H1 (cell line): ENCODE measurements around the gene MARK4. TPM values are rescaled to one million over a fixed set of nuclear protein-coding genes. Genes with fewer than 3 reads are reported as not detected.
"Not testable (repeated sequence)": the region's sequence is repeated elsewhere in the genome, so short reads cannot be mapped to it uniquely, and the experiment has no call there.

Experiments used
- CTCF ChIA-PET: fragments of 300-600 bp; sonication (Branson Sonifier 250); formaldehyde crosslinking; loops from one replicate; lab custom pipeline; 2021; ENCODE audit not compliant: partially characterized antibody; lab: Charles Lee
- POLR2A ChIA-PET: fragments of 300-600 bp; sonication (Branson Sonifier 250); formaldehyde crosslinking; loops from one replicate; lab custom pipeline; 2021; ENCODE audit warnings: inconsistent platforms; ENCODE audit not compliant: partially characterized antibody; lab: Charles Lee
- DNase-seq, 2 experiments: peaks; one replicate each; pipeline versions ENCODE4 v3.0.0 to v3.0.0-alpha.2; 2010 to 2022; ENCODE audit warnings: low spot score in 2 of 2, low read depth in 1 of 2, mixed read lengths in 1 of 2
- FAIRE-seq: peaks from 2 replicates; lab custom pipeline; 2011; peaks lifted over from hg19 to GRCh38; lab: Jason Lieb, UNC
- H2AFZ ChIP-seq: 2 replicates; pipeline ENCODE4 v1.8.1; 2012; ENCODE audit warnings: low read length, inconsistent platforms
- H2AK5ac ChIP-seq: 2 replicates; pipeline ENCODE4 v1.6.1; 2013; ENCODE audit warnings: low read depth, low read length
- H2BK120ac ChIP-seq: replicated peaks from 2 replicates; pipeline ENCODE3; 2013; ENCODE audit warnings: low read depth, low read length, inconsistent platforms
- H2BK12ac ChIP-seq: 2 replicates; pipeline ENCODE4 v1.6.1; 2013; ENCODE audit warnings: low read depth, low read length
- H2BK15ac ChIP-seq: 2 replicates; pipeline ENCODE4 v1.6.1; 2013; ENCODE audit warnings: low read length
- H2BK20ac ChIP-seq: 2 replicates; pipeline ENCODE4 v1.6.1; 2013; ENCODE audit warnings: low read length
- H2BK5ac ChIP-seq: 2 replicates; pipeline ENCODE4 v1.6.1; 2013; ENCODE audit warnings: low read depth, low read length
- H3K14ac ChIP-seq: 2 replicates; pipeline ENCODE4 v1.6.1; 2013; ENCODE audit warnings: inconsistent platforms; ENCODE audit not compliant: insufficient read length
- H3K18ac ChIP-seq: 2 replicates; pipeline ENCODE4 v1.6.1; 2013; ENCODE audit warnings: low read length; ENCODE audit errors: extremely low read depth
- H3K23ac ChIP-seq: 2 replicates; pipeline ENCODE4 v1.6.1; 2013; ENCODE audit warnings: inconsistent platforms; ENCODE audit not compliant: insufficient read length
- H3K23me2 ChIP-seq: 2 replicates; pipeline ENCODE4 v1.6.1; 2013; ENCODE audit warnings: low read depth, low read length
- H3K27ac ChIP-seq: 2 replicates; pipeline ENCODE4 v1.6.1; 2011; ENCODE audit warnings: low read depth, low read length, inconsistent platforms
- H3K27me3 ChIP-seq, 4 experiments: replicated peaks in 1 of 4; 1 replicate in 1 of 4; 2 replicates in 3 of 4; pipeline versions ENCODE4 v1.6.1 to v1.8.1; 2011 to 2013; ENCODE audit warnings: low read length in 3 of 4, mild to moderate bottlenecking in 3 of 4, inconsistent platforms in 2 of 4, mixed read lengths in 2 of 4, moderate library complexity in 1 of 4; ENCODE audit not compliant: control insufficient read depth in 3 of 4, insufficient read depth in 3 of 4; ENCODE audit errors: extremely low read depth in 1 of 4
- H3K36me3 ChIP-seq, 4 experiments: 2 replicates each; pipeline versions ENCODE4 v1.6.1 to v1.8.1; 2011 to 2013; ENCODE audit warnings: mild to moderate bottlenecking in 4 of 4, low read length in 3 of 4, moderate library complexity in 2 of 4, control low read depth in 1 of 4, inconsistent platforms in 1 of 4; ENCODE audit not compliant: insufficient read depth in 4 of 4, control insufficient read depth in 2 of 4
- H3K4ac ChIP-seq: replicated peaks from 2 replicates; pipeline ENCODE3; 2013; ENCODE audit warnings: low read length, low read depth, mixed read lengths, inconsistent platforms; ENCODE audit not compliant: insufficient read length
- H3K4me1 ChIP-seq, 4 experiments: replicated peaks in 1 of 4; 1 replicate in 1 of 4; 2 replicates in 3 of 4; pipeline versions ENCODE4 v1.6.1 to v1.8.1; 2011 to 2013; ENCODE audit warnings: low read length in 3 of 4, inconsistent platforms in 2 of 4, mixed read lengths in 1 of 4; ENCODE audit not compliant: insufficient read depth in 4 of 4, control insufficient read depth in 3 of 4
- H3K4me2 ChIP-seq, 2 experiments: 2 replicates each; pipeline versions ENCODE4 v1.6.1 to v1.8.1; 2011 to 2013; ENCODE audit warnings: low read depth in 2 of 2, low read length in 2 of 2, control low read depth in 1 of 2, inconsistent platforms in 1 of 2, mild to moderate bottlenecking in 1 of 2; ENCODE audit not compliant: insufficient read depth in 1 of 2
- H3K4me3 ChIP-seq, 4 experiments: fragments of 200-600, 300-600 bp in 1 of 4; sonication (generic), shearing (Covaris generic), sonication (Bioruptor Twin) in 1 of 4; 2 replicates each; pipeline versions ENCODE4 v1.5.1 to v1.8.1; 2011 to 2016; ENCODE audit warnings: low read length in 4 of 4, low read depth in 3 of 4, control low read depth in 2 of 4, inconsistent platforms in 2 of 4, mild to moderate bottlenecking in 2 of 4, mixed read lengths in 1 of 4, moderate library complexity in 1 of 4; ENCODE audit not compliant: insufficient read depth in 2 of 4; ENCODE audit errors: extremely low read depth in 1 of 4
- H3K56ac ChIP-seq: replicated peaks from 2 replicates; pipeline ENCODE3; 2013; ENCODE audit warnings: low read depth, mild to moderate bottlenecking, mixed read lengths, low read length, inconsistent platforms; ENCODE audit not compliant: insufficient read length
- H3K79me1 ChIP-seq: 2 replicates; pipeline ENCODE4 v1.6.1; 2013; ENCODE audit warnings: low read depth, low read length, control low read depth
- H3K79me2 ChIP-seq, 2 experiments: 2 replicates each; pipeline versions ENCODE4 v1.6.1 to v1.8.1; 2012 to 2013; ENCODE audit warnings: low read length in 2 of 2, mild to moderate bottlenecking in 2 of 2, inconsistent platforms in 1 of 2; ENCODE audit not compliant: insufficient read depth in 2 of 2, control insufficient read depth in 1 of 2
- H3K9ac ChIP-seq, 4 experiments: replicated peaks in 1 of 4; 1 replicate in 1 of 4; 2 replicates in 3 of 4; pipeline versions ENCODE4 v1.6.1 to v1.8.1; 2011 to 2013; ENCODE audit warnings: low read depth in 3 of 4, low read length in 3 of 4, control low read depth in 2 of 4, mild to moderate bottlenecking in 2 of 4, moderate library complexity in 2 of 4, inconsistent platforms in 1 of 4; ENCODE audit errors: extremely low read depth in 1 of 4
- H3K9me3 ChIP-seq, 2 experiments: 2 replicates each; pipeline versions ENCODE4 v1.6.1 to v1.8.1; 2012 to 2013; ENCODE audit warnings: mild to moderate bottlenecking in 2 of 2, moderate library complexity in 2 of 2, control low read depth in 1 of 2, inconsistent platforms in 1 of 2, low read depth in 1 of 2, low read length in 1 of 2, mixed read lengths in 1 of 2; ENCODE audit not compliant: insufficient read depth in 2 of 2
- H4K20me1 ChIP-seq, 2 experiments: replicated peaks in 1 of 2; 2 replicates each; pipeline versions ENCODE3 to v1.8.1; 2011 to 2013; ENCODE audit warnings: inconsistent platforms in 2 of 2, low read length in 2 of 2, mild to moderate bottlenecking in 1 of 2; ENCODE audit not compliant: insufficient read depth in 2 of 2, control insufficient read depth in 1 of 2
- H4K5ac ChIP-seq: 2 replicates; pipeline ENCODE4 v1.6.1; 2013; ENCODE audit warnings: low read length, low read depth, mixed read lengths, inconsistent platforms; ENCODE audit not compliant: insufficient read length
- H4K8ac ChIP-seq: 2 replicates; pipeline ENCODE4 v1.8.0; 2013; ENCODE audit warnings: mild to moderate bottlenecking, moderate library complexity, low read length, inconsistent platforms; ENCODE audit not compliant: insufficient read depth; ENCODE audit errors: extremely low read depth
- H4K91ac ChIP-seq: replicated peaks from 2 replicates; pipeline ENCODE3; 2013; ENCODE audit warnings: low read length, mixed read lengths, inconsistent platforms; ENCODE audit not compliant: insufficient read length
- WGBS, 2 experiments: shearing (Covaris generic) in 1 of 2; methylation state at CpG; one replicate each; pipeline versions ENCODE4 v1.1.6 to v1.1.7; 2013 to 2015; ENCODE audit warnings: low lambda C conversion rate in 2 of 2, mixed read lengths in 2 of 2, inconsistent platforms in 1 of 2, low coverage in 1 of 2, missing lambda C conversion rate in 1 of 2; ENCODE audit not compliant: insufficient replicate concordance in 2 of 2, insufficient coverage in 1 of 2, insufficient read length in 1 of 2; ENCODE audit errors: extremely low coverage in 1 of 2, missing lambda C conversion rate in 1 of 2; 5-methylcytosine and 5-hydroxymethylcytosine counted together
- polyA plus RNA-seq, 7 experiments: library from polyadenylated mRNA; depleted of rRNA in 3 of 7; stranded (reverse) in 5 of 7; unstranded in 2 of 7; fragments of >200 nt in 5 of 7; fragments of 200-250 nt in 2 of 7; gene quantifications; 1 replicate in 5 of 7; 2 replicates in 1 of 7; 4 replicates in 1 of 7; pipeline versions ENCODE4 v1.2.1 to v1.2.3, GENCODE V29; 2011 to 2013; ENCODE audit warnings: missing spikeins in 2 of 7, mixed read lengths in 2 of 7
- total RNA-seq: library from RNA; stranded (reverse); fragmentation: NEBNext Ultra II Directional; extraction: Animal tissue kit (Norgen Biotek cat#: 25700); gene quantifications from 2 replicates; pipeline ENCODE4 v1.2.1, GENCODE V29; 2021

MARK4 gene
- total and polyA plus RNA-seq, 2 of the 8 experiments (the other 6 are each of a cell fraction or from before 2014, with no cell fraction given), result 12.3 to 49.8 TPM

- H3K9me3 ChIP-seq, H3K4me2 ChIP-seq, H2BK15ac ChIP-seq, H2BK20ac ChIP-seq, H3K4ac ChIP-seq, H4K8ac ChIP-seq, H3K14ac ChIP-seq, H3K27ac ChIP-seq, H3K36me3 ChIP-seq, H4K5ac ChIP-seq, DNase-seq, H2AK5ac ChIP-seq, H3K23me2 ChIP-seq, H3K4me1 ChIP-seq, H3K79me1 ChIP-seq, H2AFZ ChIP-seq, H3K18ac ChIP-seq, H2BK120ac ChIP-seq, H2BK5ac ChIP-seq, H3K79me2 ChIP-seq, H2BK12ac ChIP-seq, H4K91ac ChIP-seq, FAIRE-seq, H3K9ac ChIP-seq, H3K23ac ChIP-seq, H3K56ac ChIP-seq, H3K4me3 ChIP-seq, H4K20me1 ChIP-seq: not testable (repeated sequence)
- ChIA-PET CTCF (interaction anchor here (1.2 kb wide), 1 partner anchor 122 kb away, joined by 4 read pairs; no protein-coding TSS in a partner anchor), POLR2A (interaction anchor here (0.6 to 1.6 kb wide), 3 partner anchors 9 to 202 kb away, joined by 3 to 4 read pairs (median 4); no protein-coding TSS in a partner anchor)
- peaks cover 0 to 20% (median 9%) of the 10 kb centered on the region in 4 experiments; a peak in 4 of 7 replicates for H3K27me3 ChIP-seq
- WGBS, 2 experiments, result 94% methylated on average over 7 of the region's 8 CpGs; no CpG with 5 or more reads in 1 of the 2 experiments
Measured at GRCh38 chr19:45309322-45309721, 58.3 kb downstream of the MARK4 start.
